ENCODE data around the gene ZNF846.

The ZNF846 gene

DNA sequence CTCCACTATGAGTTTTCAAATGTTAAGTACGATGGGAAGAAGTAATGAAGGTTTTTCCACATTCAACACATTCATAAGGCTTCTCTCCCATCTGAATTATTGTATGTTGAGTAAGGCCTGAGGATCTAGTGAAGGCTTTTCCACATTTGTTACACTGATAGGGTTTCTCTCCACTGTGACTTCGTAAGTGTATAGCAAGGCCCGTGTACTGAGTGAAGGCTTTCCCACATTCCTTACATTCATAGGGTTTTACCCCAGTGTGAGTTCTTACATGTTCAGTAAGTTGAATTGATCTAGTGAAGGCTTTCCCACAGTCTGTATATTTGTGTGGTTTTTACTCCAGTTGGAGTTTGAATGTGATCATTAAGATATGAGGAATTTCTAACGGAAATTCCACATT lies 44.4 kb downstream of the ZNF846 start:
- no peak overlapping the region for H3K9ac ChIP-seq (ENCODE audit: low read length in 2 of 2)

DNA sequence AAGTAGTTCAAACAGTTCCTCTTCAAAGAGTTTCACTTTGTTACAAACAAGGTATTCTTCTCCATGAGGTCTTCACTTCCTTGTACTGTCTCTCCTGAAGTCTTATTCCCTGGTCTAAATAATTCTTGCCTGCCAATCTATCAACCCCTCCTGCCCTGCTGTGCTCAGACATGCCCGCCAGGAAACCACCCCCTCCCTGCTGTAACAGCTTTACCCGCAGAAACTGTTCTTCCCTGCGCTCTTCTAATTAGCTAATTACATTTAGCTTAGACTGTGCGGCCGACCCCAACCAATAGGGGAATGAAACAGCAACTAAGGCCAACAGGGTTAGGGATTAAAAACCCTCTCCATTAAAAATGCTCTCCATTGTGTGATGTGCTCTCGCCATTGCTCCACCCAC lies 46.7 kb downstream of the ZNF846 start:
- no peak overlapping the region for H3K27ac ChIP-seq (ENCODE audit: low read length)
- no peak overlapping the region for H3K4me3 ChIP-seq (ENCODE audit: low read length in 2 of 2)
- H3K27me3 ChIP-seq (ENCODE audit: control insufficient read depth in 1 of 2, insufficient read depth in 2 of 2, low read length in 2 of 2), result no peaks in the 10 kb centered on the region
- H3K9me3 ChIP-seq (ENCODE audit: control insufficient read depth in 2 of 2, low read length in 2 of 2), result peaks cover 0 to 4% of the 10 kb centered on the region in 2 donors
- no peaks in the 10 kb centered on the region for H3K36me3 ChIP-seq (ENCODE audit: control insufficient read depth in 2 of 2, insufficient read depth in 2 of 2, low read length in 2 of 2)
- no peak overlapping the region for H3K9ac ChIP-seq (ENCODE audit: low read length in 2 of 2)
- H3K4me1 ChIP-seq (ENCODE audit: control insufficient read depth, insufficient read depth, low read length), result no peaks in the 10 kb centered on the region

More for the DNA sequence above, 44.4 kb downstream of the ZNF846 start:
- Histone ChIP-seq H3K4me3 (ENCODE audit: low read length in 2 of 2) (no peak overlapping the region), H3K9me3 (ENCODE audit: control insufficient read depth in 2 of 2, low read length in 2 of 2) (peaks cover 0 to 4% of the 10 kb centered on the region in 2 donors), H3K27ac (ENCODE audit: low read length) (no peak overlapping the region), H3K36me3 (ENCODE audit: control insufficient read depth in 2 of 2, insufficient read depth in 2 of 2, low read length in 2 of 2) (no peaks in the 10 kb centered on the region), H3K4me1 (ENCODE audit: control insufficient read depth, insufficient read depth, low read length) (no peaks in the 10 kb centered on the region), H3K27me3 (ENCODE audit: control insufficient read depth in 1 of 2, insufficient read depth in 2 of 2, low read length in 2 of 2) (no peaks in the 10 kb centered on the region)

DNA sequence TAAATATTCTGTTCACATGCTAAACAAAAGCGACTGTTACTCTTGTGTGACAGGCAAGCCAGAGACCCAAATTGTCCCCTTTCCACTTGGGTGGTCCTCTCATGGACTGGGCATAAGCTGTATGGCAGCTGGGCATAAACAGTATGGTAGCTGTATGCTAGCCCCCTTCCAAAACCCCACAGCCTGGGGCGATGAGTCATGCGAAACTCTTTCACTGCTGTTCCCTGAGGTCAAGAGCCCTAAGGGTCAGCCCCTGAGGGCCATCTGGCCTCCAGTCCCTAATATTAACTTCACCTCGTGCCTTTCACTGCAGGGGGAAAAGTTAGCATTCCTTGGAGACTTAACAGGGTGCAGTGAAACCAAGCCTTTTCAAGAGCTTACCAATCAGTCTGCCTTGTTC lies 48.0 kb downstream of the ZNF846 start:
- Histone ChIP-seq H3K4me1 (ENCODE audit: control insufficient read depth, insufficient read depth, low read length) (no peaks in the 10 kb centered on the region), H3K27ac (ENCODE audit: low read length) (no peak overlapping the region), H3K4me3 (ENCODE audit: low read length in 2 of 2) (no peak overlapping the region), H3K9me3 (ENCODE audit: control insufficient read depth in 2 of 2, low read length in 2 of 2) (peaks cover 0 to 4% of the 10 kb centered on the region in 2 donors), H3K36me3 (ENCODE audit: control insufficient read depth in 2 of 2, insufficient read depth in 2 of 2, low read length in 2 of 2) (no peaks in the 10 kb centered on the region), H3K9ac (ENCODE audit: low read length in 2 of 2) (no peak overlapping the region), H3K27me3 (ENCODE audit: control insufficient read depth in 1 of 2, insufficient read depth in 2 of 2, low read length in 2 of 2) (no peaks in the 10 kb centered on the region)

DNA sequence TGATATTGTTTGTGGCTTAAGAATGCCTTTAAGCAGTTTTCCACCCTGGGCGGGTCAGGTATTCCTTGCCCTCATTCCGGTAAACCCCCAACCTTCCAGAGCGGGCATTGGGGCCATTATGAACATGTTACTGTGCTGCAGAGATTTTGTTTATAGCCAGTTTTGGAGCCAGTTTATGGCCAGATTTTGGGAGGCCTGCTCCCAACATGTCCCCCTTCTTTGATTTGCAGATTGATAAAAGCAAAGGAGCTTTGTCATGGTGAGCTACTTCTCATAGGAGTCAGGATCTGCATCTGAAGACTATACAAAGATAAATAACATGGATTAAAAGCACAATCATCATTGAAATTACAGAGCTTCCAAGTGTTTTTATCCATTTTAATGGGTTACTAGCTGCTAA lies 56.7 kb downstream of the ZNF846 start:
- Histone ChIP-seq H3K4me1 (ENCODE audit: control insufficient read depth, insufficient read depth, low read length) (no peaks in the 10 kb centered on the region), H3K27ac (ENCODE audit: low read length) (no peak overlapping the region), H3K27me3 (ENCODE audit: control insufficient read depth in 1 of 2, insufficient read depth in 2 of 2, low read length in 2 of 2) (no peaks in the 10 kb centered on the region), H3K4me3 (ENCODE audit: low read length in 2 of 2) (no peak overlapping the region), H3K9ac (ENCODE audit: low read length in 2 of 2) (no peak overlapping the region), H3K9me3 (ENCODE audit: control insufficient read depth in 2 of 2, low read length in 2 of 2) (peaks cover 3 to 10% of the 10 kb centered on the region in 2 donors), H3K36me3 (ENCODE audit: control insufficient read depth in 2 of 2, insufficient read depth in 2 of 2, low read length in 2 of 2) (no peaks in the 10 kb centered on the region)

DNA sequence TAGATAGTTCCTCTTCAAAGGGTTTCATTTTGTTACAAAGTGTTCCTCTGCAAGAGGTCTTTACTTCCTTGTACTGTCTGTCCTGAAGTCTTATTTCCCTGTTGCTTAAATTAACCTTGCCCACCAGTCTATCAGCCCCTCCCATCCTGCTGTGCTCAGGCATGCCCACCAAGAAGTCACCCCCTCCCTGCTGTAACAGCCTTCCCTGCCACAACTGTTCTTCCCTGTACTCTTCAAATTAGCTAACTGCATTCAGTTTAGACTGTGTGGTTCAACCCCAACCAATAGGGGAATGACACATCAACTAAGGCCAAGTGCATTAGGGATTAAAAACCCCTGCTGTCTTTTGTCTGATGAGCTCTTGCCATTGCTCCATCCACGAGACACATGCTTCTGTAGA lies 59.2 kb downstream of the ZNF846 start:
- Histone ChIP-seq H3K9me3 (ENCODE audit: control insufficient read depth in 2 of 2, low read length in 2 of 2) (peaks cover 3 to 10% of the 10 kb centered on the region in 2 donors), H3K27me3 (ENCODE audit: control insufficient read depth in 1 of 2, insufficient read depth in 2 of 2, low read length in 2 of 2) (no peaks in the 10 kb centered on the region), H3K27ac (ENCODE audit: low read length) (no peak overlapping the region), H3K4me1 (ENCODE audit: control insufficient read depth, insufficient read depth, low read length) (no peaks in the 10 kb centered on the region), H3K9ac (ENCODE audit: low read length in 2 of 2) (no peak overlapping the region), H3K36me3 (ENCODE audit: control insufficient read depth in 2 of 2, insufficient read depth in 2 of 2, low read length in 2 of 2) (no peaks in the 10 kb centered on the region), H3K4me3 (ENCODE audit: low read length in 2 of 2) (no peak overlapping the region)

DNA sequence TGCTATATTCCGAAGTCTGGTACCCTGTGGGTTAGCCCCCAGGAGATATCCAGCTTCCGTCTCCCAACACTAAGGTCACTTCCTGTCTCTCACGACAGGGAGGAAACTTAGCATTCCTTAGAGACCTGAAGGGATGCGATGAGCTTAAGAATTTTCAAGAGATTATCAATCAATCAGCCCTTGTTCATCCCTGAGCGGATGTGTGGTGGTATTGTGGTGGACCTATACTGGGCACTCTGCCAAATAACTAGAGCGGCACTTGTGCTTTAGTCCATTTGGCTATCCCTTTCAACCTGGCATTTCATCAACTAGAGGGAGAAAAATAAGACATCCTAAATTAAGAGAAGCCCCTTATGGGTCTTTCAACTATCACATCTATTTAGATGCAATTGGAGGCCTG lies 62.7 kb downstream of the ZNF846 start:
- no peaks in the 10 kb centered on the region for H3K36me3 ChIP-seq (ENCODE audit: control insufficient read depth in 2 of 2, insufficient read depth in 2 of 2, low read length in 2 of 2)
- H3K4me1 ChIP-seq (ENCODE audit: control insufficient read depth, insufficient read depth, low read length), result no peaks in the 10 kb centered on the region
- H3K9me3 ChIP-seq (ENCODE audit: control insufficient read depth in 2 of 2, low read length in 2 of 2), result peaks cover 0 to 4% of the 10 kb centered on the region in 2 donors
- no peak overlapping the region for H3K27ac ChIP-seq (ENCODE audit: low read length)
- H3K4me3 ChIP-seq (ENCODE audit: low read length in 2 of 2), result no peak overlapping the region
- H3K9ac ChIP-seq (ENCODE audit: low read length in 2 of 2), result no peak overlapping the region
- H3K27me3 ChIP-seq (ENCODE audit: control insufficient read depth in 1 of 2, insufficient read depth in 2 of 2, low read length in 2 of 2), result no peaks in the 10 kb centered on the region

DNA sequence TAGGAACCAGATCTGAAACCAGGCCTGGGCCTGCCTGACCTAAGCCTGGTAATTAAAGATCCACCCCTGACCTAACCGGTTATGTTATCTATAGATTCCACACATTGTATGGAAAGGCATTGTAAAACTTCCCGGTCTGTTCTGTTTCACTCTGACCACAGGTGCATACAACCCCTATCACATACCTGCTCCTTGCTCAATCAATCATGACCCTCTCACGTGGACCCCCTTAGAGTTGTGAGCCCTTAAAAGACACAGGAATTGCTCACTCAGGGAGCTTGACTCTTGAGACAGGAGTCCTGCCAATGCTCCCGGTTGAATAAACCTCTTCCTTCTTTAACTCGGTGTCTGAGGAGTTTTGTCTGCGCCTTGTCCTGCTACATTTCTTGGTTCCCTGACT lies 66.4 kb downstream of the ZNF846 start:
- no peak overlapping the region for H3K27ac ChIP-seq (ENCODE audit: low read length)
- H3K9ac ChIP-seq (ENCODE audit: low read length in 2 of 2), result no peak overlapping the region
- H3K36me3 ChIP-seq (ENCODE audit: control insufficient read depth in 2 of 2, insufficient read depth in 2 of 2, low read length in 2 of 2), result no peaks in the 10 kb centered on the region
- H3K9me3 ChIP-seq (ENCODE audit: control insufficient read depth in 2 of 2, low read length in 2 of 2), result no peaks in the 10 kb centered on the region
- H3K27me3 ChIP-seq (ENCODE audit: control insufficient read depth in 1 of 2, insufficient read depth in 2 of 2, low read length in 2 of 2), result no peaks in the 10 kb centered on the region
- no peak overlapping the region for H3K4me3 ChIP-seq (ENCODE audit: low read length in 2 of 2)
- H3K4me1 ChIP-seq (ENCODE audit: control insufficient read depth, insufficient read depth, low read length), result no peaks in the 10 kb centered on the region
